HG03064 (cell line): ENCODE data around the gene ZBTB40.

Source experiments
- ATAC-seq: cut with Tn5 transposase; IDR thresholded peaks from one replicate; pipeline ENCODE4 v1.9.1; 2021; ENCODE audit warnings: low read depth; ENCODE audit not compliant: unreplicated experiment

The ZBTB40 gene

DNA sequence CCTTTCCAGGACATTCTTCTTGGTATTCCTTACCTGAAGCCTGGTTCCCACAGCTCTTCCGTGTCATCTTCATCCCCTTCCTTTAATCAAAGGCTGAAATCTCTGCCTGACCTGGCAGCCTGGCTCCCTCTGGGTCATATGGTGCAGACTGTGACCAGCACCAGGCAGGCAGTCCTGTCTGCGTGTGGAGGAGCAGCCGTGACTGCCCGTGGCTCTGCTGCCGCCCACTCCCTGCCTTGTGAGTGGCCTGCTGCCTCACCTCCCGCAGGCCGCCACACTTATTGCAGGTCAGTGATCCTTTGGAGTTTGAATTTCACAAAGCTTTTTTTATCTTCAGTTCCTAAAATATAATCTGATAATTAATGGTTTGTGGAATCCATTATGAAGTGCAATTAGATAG lies 75.5 kb downstream of the ZBTB40 start:
- no peak for ATAC-seq

DNA sequence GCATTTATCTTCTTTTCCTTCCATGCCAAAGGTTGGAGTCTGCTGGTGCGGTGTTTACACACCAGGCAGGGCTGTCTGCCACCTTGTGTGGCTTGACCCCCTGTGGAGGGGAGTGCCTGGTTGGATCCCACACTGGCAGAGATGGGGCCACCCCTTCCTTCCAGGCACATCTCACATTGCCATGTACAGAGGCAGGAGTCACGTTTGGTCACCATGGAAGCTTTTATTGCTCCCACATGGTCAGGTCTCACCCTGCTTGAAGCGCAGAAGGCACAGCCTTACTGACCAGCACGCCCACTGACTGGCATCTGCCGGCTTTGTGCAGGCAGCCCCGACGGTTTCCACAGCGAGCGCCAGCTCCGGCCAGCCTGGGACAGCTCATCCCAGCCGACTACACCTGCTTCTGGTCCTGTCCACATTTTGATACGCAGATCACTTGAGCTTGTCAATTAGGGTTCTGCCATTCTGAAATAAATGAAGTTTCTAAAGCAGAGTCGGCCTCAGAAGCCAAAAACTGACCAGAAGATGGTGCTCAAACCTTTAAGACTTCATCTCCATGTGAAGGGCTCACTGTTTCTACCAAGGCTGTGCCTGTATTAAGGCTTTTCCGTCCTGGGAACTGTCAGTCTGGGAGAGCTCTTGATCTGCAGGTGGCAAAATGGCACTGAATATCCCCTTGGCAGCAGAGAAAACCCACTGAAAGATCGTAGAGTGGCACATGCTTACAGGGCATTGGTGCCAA lies 76.1 kb downstream of the ZBTB40 start:
- ATAC-seq = no peak

DNA sequence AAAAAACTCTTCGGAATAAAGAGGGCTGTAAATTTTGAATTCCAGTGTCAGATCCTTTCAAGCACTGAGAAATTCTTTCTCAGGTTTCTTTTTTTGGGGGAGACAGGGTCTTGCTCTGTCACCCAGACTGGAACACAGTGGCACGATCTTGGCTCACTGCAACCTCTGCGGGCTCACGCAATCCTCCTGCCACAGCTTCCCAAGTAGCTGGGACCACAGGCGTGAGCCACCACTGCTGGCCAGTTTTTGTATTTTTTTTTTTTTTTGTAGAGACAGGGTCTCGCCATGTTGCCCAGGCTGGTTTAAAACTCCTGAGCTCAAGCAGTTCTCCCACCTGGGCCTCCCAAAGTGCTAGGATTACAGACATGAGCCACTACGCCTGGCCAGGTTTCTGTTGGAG lies 76.8 kb downstream of the ZBTB40 start:
- no peak for ATAC-seq

DNA sequence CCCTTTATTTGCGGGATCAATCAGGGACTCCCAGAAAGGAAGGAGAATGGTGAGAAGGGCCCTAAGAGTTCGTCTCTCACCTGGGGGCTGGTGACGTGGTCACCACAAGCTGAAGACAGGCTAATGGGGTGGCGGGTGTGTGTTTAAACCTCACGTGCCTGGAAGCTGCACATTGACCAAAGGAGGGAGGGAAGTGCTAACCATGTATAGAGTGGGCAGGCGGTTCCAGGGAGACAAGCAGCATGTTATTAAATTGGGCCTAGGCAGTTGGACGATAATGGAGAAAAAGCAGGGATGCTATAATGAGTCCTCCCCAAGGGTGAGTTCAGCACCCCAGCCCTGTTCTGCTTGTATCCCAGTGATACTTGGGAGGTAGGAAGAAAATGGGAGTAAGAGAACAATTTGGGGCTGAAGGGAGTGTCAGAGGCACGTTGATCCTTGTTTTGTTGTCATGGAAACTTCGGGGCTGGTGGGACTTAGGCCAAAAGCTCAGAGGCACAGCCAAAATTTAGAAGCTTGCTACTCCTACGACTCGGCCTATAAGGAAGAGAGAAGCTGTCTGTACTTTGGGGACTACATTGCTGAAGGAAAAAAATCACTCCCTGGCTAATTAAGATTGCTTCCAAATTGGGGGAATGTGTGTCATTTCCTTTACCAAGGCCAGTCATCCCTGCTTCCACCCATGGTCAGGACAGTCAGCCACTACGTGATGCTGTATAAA lies 78.4 kb downstream of the ZBTB40 start:
- no peak for ATAC-seq

DNA sequence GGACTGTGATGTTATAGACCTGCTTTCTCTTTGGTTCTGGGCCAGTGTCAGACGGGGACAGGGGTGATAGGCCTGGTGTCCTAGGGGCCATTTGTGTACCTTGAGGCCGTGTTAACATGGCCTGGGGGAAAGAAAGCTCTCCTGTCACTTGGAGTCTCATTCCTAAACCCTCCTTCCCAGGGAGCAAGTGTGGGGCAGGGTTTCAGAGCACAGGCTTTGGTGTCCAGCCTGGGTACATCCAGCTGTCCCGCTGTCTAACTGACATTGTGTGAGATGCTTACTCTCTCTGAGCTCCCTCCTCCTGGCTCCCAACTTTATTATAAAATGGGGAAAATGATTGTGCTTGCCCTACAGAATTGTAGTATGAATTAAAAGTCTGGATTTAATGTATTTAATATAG lies 79.1 kb downstream of the ZBTB40 start:
- no peak for ATAC-seq

DNA sequence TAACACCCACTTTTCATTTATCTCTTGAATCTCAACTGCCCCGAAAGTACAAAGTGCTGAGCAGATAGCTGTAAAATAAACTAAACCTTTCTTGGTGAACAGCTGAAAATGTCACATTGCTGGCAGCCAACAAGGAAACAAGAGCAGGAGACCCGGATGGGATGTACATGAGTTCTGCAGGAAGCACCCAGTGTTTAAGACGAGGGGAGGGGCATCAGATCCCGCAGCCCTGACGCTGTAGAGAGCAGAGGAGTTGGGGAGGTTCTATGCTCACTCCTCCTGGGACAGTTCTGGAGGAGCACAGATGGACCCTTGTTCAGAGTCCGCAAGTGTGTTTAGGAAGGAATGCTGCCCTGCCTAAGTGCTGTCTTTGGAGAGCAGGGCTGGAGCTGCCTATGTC lies 79.6 kb downstream of the ZBTB40 start:
- ATAC-seq = no peak

DNA sequence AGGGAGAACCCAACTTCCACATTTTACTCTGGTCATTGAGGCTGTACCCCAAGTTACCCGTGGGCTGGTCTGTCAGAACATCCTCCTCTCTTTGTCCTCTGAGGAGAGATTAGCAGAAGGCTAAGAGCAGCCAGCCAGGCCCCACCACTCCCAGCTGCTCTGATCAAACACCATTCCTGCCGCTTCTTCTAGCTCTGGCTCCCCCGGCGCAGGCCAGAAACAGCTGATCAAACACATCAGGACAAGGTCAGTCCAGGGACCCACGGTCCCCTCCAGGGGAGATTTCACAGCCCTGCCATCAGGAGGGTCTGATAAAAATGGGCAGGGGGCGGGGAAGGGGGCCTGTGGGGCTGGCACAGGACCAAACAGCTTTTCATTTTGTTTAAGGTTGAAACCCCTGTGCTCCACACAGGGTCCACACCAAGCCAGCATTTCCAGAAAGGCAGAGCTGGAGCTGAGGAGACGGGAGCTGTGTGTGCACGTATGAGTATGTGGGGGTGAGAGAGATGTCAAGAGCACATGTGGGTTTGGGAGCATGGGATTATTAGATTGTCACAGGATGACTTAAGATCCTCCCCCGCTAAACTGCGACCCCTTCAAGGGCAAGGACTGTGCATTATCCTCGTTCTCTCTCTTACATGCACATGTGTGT lies 81.7 kb downstream of the ZBTB40 start:
- ATAC-seq = no peak

DNA sequence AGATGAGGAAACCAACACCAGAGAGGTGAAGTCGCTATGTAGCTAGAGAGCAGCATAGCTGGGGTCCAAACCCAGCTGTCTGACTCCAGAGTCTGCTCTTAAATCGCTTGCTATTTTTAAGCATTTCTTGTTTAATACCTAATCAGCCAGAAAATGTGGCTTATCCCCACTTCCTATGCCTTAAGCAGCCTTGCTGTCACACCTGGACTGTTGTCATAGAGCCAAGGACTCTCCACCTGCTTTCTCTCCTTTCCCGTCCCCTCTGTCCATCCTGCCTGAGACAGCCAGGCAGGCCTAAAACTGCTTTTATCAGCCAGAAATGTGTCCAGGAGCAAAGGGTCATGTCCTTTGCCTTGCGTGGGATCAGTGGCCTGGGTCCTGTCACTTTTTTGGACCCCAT lies 83.3 kb downstream of the ZBTB40 start:
- no peak for ATAC-seq

DNA sequence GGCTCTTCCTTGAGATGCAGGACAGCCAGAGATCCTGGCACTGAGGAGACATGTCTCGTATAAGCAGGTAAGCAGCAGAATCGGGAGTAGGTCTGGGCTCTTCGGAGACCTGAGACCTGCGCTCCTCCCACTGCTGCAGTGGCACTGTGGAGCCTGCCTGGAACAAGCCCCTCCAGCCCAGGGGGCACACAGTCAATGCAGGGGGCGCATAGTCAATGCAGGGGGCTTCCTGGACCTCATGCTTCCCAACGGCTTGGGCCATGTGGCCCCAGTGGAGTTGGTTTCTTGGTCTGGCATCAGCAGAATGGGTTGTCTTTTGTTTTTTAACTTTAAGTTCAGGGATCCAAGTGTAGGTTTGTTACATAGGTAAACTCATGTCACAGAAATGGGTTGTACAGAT lies 83.7 kb downstream of the ZBTB40 start:
- no peak for ATAC-seq

DNA sequence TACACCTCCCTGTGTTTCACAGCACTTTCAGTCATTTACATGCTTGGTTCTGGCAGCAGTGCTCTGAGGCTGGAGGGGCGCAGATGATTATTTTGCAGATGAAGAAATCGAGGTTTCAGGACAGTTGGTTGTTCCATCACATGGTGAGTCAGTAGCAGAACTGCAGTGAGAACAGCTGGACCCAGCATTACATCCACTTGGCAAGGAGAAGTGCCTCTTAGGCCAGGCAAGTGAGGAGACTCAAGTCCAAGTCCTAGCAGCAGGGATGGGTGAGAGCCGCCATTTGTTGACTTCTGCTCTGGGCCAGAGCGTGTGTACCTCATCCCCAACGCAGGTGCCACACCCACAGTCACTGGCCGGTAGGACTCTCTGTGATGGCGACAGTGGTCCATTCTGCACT lies 84.9 kb downstream of the ZBTB40 start:
- no peak for ATAC-seq

DNA sequence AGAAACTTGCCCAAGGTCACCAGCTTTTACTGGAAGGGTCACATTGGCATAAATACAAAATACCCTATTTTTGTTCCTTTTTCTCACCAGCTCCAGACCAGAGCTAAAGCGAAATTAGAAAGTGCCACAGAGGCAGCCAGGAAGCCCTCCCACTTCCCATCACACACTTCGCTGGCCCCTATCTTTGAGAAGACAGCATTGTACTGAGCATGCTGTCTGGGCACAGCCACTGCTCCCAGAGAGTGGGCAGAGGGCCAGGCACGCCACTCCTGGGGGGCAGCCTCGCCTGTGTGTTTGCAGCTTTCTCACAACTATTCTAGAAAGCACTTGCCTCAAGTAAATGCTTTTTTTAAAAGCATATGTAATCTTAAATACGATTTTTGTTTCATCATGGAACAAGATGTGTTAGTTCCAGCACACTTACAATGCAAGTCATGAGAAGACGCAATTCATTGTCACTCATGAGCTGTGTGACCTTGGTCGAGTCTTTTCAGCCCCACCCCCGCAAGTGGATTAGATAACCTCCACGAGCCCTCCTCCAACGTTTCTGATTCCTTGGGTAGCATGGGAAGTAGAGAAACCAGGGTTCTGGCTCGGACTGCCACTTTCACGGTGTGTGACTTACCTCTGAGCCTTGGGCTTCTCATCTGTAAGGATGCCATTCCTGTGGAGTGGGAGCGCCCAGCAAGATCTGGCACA lies 85.9 kb downstream of the ZBTB40 start:
- ATAC-seq = no peak

DNA sequence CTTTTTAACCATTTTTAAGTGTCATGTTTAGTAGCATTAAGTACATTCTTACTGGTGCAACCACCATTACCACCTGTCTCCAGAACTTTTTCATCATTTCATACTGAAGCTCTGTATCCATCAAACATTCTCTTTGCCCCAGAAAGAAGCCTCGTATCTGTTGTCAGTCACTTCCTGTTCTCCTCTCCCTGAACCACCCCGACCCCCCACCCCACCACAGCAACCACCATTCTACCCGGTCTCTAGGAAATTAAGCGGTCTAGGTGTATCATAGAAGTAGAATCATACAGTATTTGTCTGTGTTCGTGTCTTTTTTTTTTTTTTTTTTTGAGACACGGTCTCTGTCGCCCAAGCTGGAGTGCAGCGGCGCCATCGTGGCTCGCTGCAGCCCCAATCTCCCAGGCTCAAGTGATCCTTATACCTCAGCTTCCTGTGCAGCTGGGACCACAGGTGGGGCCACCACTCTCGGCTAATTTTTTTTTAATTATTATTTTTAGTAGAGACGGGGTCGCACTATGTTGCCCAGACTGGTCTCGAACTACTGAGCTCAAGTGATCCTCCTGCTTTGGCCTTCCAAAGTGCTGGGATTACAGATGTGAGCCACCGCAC lies 88.0 kb downstream of the ZBTB40 start:
- ATAC-seq = no peak

DNA sequence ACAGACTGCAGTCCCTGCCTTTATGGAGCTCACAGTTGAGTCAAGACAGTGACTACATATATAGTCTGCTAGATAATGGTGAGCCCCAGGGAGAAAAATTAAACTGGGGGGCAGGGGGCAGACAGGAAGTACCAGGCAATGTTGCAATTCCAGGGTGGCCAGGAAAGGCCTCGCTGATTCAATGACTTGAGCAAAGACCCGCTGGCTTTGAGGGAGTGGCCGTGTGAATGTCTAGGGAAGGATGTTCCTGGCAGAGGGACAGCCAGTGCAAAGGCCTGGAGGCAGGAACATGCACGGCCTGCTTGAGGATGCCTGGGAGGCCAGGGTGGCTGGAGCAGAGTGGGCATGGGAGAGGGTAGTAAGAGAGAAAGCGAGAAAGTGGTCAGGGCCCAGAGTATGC lies 88.7 kb downstream of the ZBTB40 start:
- no peak for ATAC-seq

DNA sequence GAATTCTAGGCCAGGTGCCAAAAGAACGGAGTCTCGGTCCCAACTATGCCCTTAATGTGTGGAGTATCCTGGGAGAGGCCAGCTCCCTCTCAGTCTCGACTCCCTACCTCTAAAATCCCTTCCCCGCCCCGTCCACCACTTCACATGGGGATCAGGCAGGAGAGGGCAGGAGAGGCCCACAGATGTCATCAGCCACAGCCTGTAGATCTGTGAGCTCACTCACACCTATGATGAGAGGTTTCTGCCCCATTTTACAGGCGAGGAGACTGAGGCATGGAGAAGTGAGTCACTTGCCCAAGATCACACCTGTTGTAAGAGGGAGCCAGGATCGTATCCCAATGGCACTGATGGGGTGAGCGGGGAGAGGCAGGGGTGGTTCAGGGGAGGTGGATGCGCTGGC lies 91.2 kb downstream of the ZBTB40 start:
- no peak for ATAC-seq

DNA sequence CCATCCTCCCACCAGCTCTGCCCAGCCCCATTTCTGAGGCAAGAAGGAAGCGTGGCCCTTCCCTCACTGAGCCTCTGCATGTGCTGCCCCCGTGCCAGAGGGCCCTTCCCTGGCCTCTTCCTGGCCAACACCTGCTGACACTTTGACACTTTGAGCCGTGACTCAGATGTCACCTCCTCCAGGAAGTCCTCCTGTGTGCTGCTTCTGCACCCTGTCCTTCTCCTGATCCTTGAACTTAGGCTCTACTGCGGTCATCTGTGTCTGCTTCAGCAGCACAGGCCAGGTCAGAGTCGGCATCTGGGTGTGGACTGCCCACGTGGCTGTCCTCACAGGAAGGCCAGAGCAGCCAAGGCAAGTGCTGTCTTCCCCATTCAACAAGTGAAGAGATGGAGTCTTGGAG lies 92.0 kb downstream of the ZBTB40 start:
- ATAC-seq = no peak

DNA sequence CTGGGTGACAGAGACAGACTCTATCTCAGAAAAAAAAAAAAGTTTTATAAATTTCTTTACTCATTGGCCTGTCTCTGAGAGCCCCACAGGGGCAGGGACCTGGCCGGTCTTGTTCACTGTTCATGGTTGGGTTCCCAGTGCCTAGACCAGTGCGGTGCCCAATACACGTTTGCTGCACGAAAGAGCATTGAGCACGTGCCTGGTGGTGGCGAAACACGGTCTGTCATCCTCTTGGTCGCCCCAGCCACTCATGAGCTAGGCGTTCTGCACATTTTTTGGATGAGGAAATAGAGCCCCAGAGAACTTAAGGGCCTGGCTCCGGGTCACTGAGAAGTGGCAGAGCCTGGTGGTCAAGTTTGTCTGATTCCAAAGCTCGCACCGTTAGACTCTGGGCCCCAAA lies 93.0 kb downstream of the ZBTB40 start:
- no peak for ATAC-seq

DNA sequence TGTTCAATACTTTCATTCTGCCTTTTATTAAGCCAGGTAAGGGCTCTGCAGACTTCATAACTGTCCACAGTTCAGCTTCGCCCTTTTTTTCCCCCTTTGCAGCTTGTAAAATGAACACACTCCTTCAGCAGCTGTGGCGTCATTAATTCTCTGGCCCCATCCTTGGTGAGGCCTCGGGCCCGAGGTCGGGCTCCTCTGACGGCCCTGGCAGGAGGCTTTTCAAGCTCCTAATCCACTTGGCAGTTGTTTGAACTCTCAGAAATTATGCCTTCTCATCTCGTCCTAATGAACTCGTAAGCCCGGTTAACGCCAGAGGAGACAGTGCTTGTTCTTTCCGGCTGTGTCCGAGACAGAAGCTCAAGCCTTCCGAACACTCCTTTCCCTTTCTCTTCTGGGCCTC lies 93.5 kb downstream of the ZBTB40 start:
- no peak for ATAC-seq

DNA sequence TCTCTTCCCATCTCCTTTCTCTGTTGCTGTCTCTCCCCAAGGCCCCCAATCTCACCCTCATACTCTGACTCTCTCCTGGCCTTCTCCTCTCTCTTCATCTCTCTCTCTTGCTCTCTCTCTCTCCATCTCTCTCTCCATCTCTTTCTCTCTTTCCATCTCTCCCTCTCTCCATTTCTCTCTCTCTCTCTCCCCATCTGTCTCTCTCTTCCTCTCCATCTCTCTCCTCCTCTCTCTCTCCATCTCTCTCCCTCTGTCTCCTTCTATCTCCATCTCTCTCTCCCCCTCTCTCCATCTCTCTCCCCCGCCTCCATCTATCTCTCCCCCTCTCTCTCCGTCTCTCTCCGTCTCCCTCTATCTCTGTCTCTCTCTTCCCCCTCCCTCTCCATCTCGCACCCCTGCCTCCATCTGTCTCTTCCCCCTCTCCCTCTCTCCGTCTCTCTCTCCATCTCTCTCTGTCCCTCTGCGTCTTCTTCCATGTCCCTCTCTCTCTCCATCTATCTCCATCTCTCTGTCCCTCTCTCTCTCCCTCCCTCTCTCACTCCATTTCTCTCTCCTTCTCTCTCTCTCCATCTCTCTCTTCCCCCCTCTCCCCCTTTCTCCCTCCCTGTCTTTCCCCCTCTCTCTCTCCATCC lies 95.7 kb downstream of the ZBTB40 start:
- no peak for ATAC-seq

DNA sequence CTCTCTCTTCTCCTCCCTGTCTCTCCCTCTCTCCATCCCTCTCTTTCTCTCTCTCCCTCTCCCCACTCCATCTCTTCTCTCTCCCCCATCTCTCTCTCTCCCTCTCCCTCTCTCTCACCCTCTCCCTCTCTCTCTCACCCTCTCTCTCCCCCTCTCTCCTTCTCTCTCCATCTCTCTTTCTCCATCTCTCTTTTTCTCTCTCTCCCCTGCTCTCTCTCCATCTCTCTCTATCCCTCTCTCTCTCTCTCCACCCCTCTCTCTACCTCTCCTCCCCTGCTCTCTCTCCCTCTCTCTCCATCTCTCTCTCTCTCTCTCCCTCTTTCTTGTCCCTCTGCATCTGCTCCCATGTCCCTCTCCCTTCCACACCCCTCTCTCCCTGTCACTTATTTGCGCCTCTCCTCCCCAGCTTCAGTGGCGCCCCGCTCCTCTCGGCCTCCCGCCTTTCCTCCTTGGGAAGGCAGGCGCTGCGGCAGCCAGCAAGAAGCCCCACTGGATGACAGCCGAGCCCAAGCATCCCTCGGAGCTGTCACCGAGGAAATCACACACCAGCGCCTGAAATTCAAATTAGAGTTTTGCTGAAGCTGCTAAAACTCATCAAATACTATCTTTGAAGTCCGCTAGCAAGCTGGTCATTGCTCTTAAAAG lies 96.3 kb downstream of the ZBTB40 start:
- ATAC-seq = no peak

DNA sequence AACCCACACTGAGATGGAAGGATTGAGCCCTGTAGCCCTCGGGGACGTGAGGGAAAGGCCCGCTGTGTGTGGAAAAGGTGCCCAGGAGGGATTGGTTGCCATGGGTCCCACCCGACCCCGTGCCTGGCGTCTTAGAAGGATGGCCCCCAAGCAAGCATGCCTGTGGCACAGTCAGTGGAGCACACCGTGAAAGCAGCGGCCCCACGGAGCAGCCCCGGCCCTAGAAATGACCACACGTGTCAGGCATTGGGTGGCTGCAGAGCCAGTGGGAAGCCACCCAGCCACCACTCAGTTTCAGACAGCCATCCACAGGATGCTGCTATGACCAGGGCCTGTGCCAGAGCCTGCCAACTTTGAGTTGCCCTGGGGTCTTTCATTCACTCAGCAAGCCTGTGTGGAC lies 98.4 kb downstream of the ZBTB40 start:
- no peak for ATAC-seq
